HCT116 (cell line): ENCODE results near the gene MPV17L. TPM values are rescaled to one million over a fixed set of nuclear protein-coding genes. Genes with fewer than 3 reads are reported as not detected.

Experiments
- ATAC-seq: fragments of 200-7000 bp; cut with Tn5 transposase; 2 replicates; pipeline ENCODE4 v1.9.1; 2020; ENCODE audit warnings: mild to moderate bottlenecking, moderate library complexity
- BruUV-seq: library from RNA; stranded (reverse); fragments of 400-500 nt; replicated peaks from 2 replicates; lab custom pipeline; 2021; lab: Mats Ljungman, UMichigan
- CTCF ChIA-PET: fragments of 300-600 bp; sonication (Branson Sonifier 250); formaldehyde crosslinking; loops from one replicate; lab custom pipeline; 2021; ENCODE audit warnings: antibody characterized with exemption; lab: Charles Lee
- POLR2A ChIA-PET: fragments of 300-600, 350-600 bp; sonication (Branson Sonifier 250); formaldehyde crosslinking; loops from one replicate; lab custom pipeline; 2021; ENCODE audit warnings: antibody characterized with exemption; lab: Charles Lee
- RAD21 ChIA-PET, 2 experiments: fragments of 300-600 bp; sonication (Branson Sonifier 250); formaldehyde crosslinking; loops; one replicate each; lab custom pipeline; 2023; ENCODE audit warnings: low total read pairs in 2 of 2; ENCODE audit not compliant: uncharacterized antibody in 2 of 2, unreplicated experiment in 2 of 2, low non-redundant PET in 1 of 2; lab: Charles Lee
- DNase-seq: peaks from one replicate; pipeline ENCODE4 v3.0.0-alpha.2; 2010; ENCODE audit warnings: low read depth, low spot score
- H2AFZ ChIP-seq: fragments of 200-600 bp; shearing (Covaris generic), sonication (generic); 2 replicates; pipeline ENCODE4 v1.6.1; 2017; ENCODE audit warnings: low read depth, mixed run types, mixed read lengths, antibody characterized with exemption, low read length; ENCODE audit not compliant: poor library complexity, severe bottlenecking
- H3K27ac ChIP-seq: 2 replicates; pipeline ENCODE4 v1.5.1; 2012; ENCODE audit warnings: low read depth, low read length
- H3K27me3 ChIP-seq: fragments of 200-600 bp; sonication (generic); 2 replicates; pipeline ENCODE4 v1.6.1; 2016; ENCODE audit warnings: mixed run types, low read length, mixed read lengths; ENCODE audit not compliant: insufficient read depth
- H3K36me3 ChIP-seq, 2 experiments: fragments of 200-500 bp in 1 of 2; fragments of 200-600 bp in 1 of 2; sonication (Bioruptor generic) in 1 of 2; sonication (generic) in 1 of 2; 2 replicates each; pipeline versions ENCODE4 v1.5.1 to v1.6.1; 2014 to 2016; ENCODE audit warnings: low read length in 2 of 2, inconsistent platforms in 1 of 2, mixed read lengths in 1 of 2, mixed run types in 1 of 2; ENCODE audit not compliant: insufficient read depth in 2 of 2, control insufficient read depth in 1 of 2
- H3K4me1 ChIP-seq, 2 experiments: fragments of 200-600 bp in 1 of 2; sonication (generic) in 1 of 2; 2 replicates each; pipeline versions ENCODE4 v1.5.1 to v1.6.1; 2012 to 2017; ENCODE audit warnings: low read length in 2 of 2, inconsistent platforms in 1 of 2, mild to moderate bottlenecking in 1 of 2, mixed read lengths in 1 of 2, mixed run types in 1 of 2, moderate library complexity in 1 of 2; ENCODE audit not compliant: insufficient read depth in 2 of 2, control insufficient read depth in 1 of 2
- H3K4me2 ChIP-seq: fragments of 200-600 bp; sonication (generic); 2 replicates; pipeline ENCODE4 v1.6.1; 2017; ENCODE audit warnings: mixed run types, low read length, mixed read lengths
- H3K4me3 ChIP-seq, 2 experiments: fragments of 200-600 bp in 1 of 2; sonication (generic) in 1 of 2; replicated peaks in 1 of 2; 2 replicates each; pipeline ENCODE4 v1.5.1; 2011 to 2016; ENCODE audit warnings: low read length in 2 of 2, control low read depth in 1 of 2, low read depth in 1 of 2, mild to moderate bottlenecking in 1 of 2, mixed read lengths in 1 of 2, mixed run types in 1 of 2
- H3K79me2 ChIP-seq: fragments of 200-600 bp; sonication (generic); 2 replicates; pipeline ENCODE4 v1.6.1; 2017; ENCODE audit warnings: mild to moderate bottlenecking, mixed run types, low read length, moderate library complexity, mixed read lengths; ENCODE audit not compliant: insufficient read depth
- H3K9ac ChIP-seq: fragments of 200-600 bp; sonication (generic); 2 replicates; pipeline ENCODE4 v1.6.1; 2016; ENCODE audit warnings: low read length, mixed read lengths
- H3K9me2 ChIP-seq: fragments of 200-600 bp; sonication (generic), shearing (Covaris generic); 2 replicates; pipeline ENCODE4 v1.6.1; 2017; ENCODE audit warnings: mixed run types, mild to moderate bottlenecking, moderate library complexity; ENCODE audit not compliant: insufficient read depth
- H3K9me3 ChIP-seq, 2 experiments: fragments of 200-500 bp in 1 of 2; fragments of 200-600 bp in 1 of 2; sonication (Bioruptor generic) in 1 of 2; sonication (generic) in 1 of 2; 2 replicates each; pipeline ENCODE4 v1.6.1; 2014 to 2017; ENCODE audit warnings: low read length in 2 of 2, mixed read lengths in 2 of 2, inconsistent platforms in 1 of 2, low read depth in 1 of 2, mild to moderate bottlenecking in 1 of 2, mixed run types in 1 of 2, moderate library complexity in 1 of 2; ENCODE audit not compliant: control insufficient read depth in 1 of 2, insufficient read depth in 1 of 2
- H4K20me1 ChIP-seq: fragments of 200-600 bp; sonication (generic), shearing (Covaris generic); 2 replicates; pipeline ENCODE4 v1.6.1; 2017; ENCODE audit warnings: mixed run types, mild to moderate bottlenecking, moderate library complexity; ENCODE audit not compliant: insufficient read depth
- CBX3 ChIP-seq: IDR thresholded peaks from 2 replicates; pipeline ENCODE4 v1.6.1; 2012; ENCODE audit warnings: low read depth
- CEBPB ChIP-seq: IDR thresholded peaks from 2 replicates; pipeline ENCODE4 v1.6.1; 2012; ENCODE audit warnings: low read depth
- EGR1 ChIP-seq: IDR thresholded peaks from 2 replicates; pipeline ENCODE4 v1.6.1; 2012; ENCODE audit warnings: low read depth
- EZH2 ChIP-seq: fragments of 200-600 bp; sonication (generic); IDR thresholded peaks from 2 replicates; pipeline ENCODE4 v1.6.1; 2017; ENCODE audit warnings: antibody characterized with exemption, mixed run types
- EZH2phosphoT487 ChIP-seq: fragments of 200-600 bp; IDR thresholded peaks from 2 replicates; pipeline ENCODE4 v1.6.1; 2018; ENCODE audit warnings: antibody characterized with exemption, borderline replicate concordance
- FOSL1 ChIP-seq: IDR thresholded peaks from 2 replicates; pipeline ENCODE4 v1.6.1; 2012; ENCODE audit warnings: low read depth
- POLR2A ChIP-seq: IDR thresholded peaks from 2 replicates; pipeline ENCODE4 v1.7.0; 2011; ENCODE audit warnings: borderline replicate concordance; ENCODE audit not compliant: insufficient read depth, insufficient read length; ENCODE audit errors: extremely low read depth
- SIN3A ChIP-seq: IDR thresholded peaks from 2 replicates; pipeline ENCODE4 v1.6.1; 2012; ENCODE audit warnings: low read depth
- SP1 ChIP-seq: IDR thresholded peaks from 2 replicates; pipeline ENCODE4 v1.6.1; 2012; ENCODE audit warnings: low read depth
- YY1 ChIP-seq: IDR thresholded peaks from 2 replicates; pipeline ENCODE4 v1.6.1; 2011; ENCODE audit warnings: low read length, low read depth, moderate library complexity, mild to moderate bottlenecking; ENCODE audit not compliant: insufficient replicate concordance; ENCODE audit errors: extremely low read depth
- ZFX ChIP-seq: fragments of 450-650 bp; IDR thresholded peaks from 2 replicates; pipeline ENCODE4 v1.6.1; 2017
- ZNF274 ChIP-seq: fragments of 200-500 bp; sonication (Bioruptor generic); IDR thresholded peaks from 2 replicates; pipeline ENCODE4 v1.6.1; 2014; ENCODE audit warnings: mild to moderate bottlenecking, low read depth, low read length, inconsistent platforms
- intact Hi-C: fragments of 100-400 bp; cut with micrococcal nuclease; formaldehyde crosslinking; loops from 2 replicates; pipeline ENCODE4 v1.10.0; 2022
- total RNA-seq: library from RNA; stranded (reverse); gene quantifications from one replicate; pipeline ENCODE4 v1.2.1, GENCODE V29; 2021; ENCODE audit not compliant: unreplicated experiment
- TF ChIP-seq, protein P1 (sequence below): IDR thresholded peaks from 2 replicates; pipeline ENCODE4 v1.6.1; 2012

MPV17L gene
- total RNA-seq, 1 experiment from 2014 or later: not detected

DNA sequence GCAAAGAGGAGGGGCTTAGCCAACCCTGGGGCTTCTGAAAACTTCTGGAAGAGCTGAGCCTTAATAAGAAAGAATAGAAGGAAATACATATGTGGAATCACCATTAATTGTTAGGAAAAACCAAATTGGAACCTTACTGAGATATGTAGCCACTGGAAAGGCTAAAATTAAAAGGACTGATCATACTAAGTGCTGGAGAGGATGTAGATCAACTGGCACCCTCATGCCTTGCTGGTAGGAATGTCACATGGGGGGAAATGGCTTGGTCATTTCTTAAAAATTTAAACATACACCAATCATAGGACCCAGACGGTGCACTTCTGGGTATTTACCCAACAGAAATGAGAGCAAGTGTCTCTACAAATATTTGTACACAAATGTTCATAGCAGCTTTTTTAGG is 49.9 kb downstream of the MPV17L start:
- no peak overlapping the region for H3K4me3 ChIP-seq
- intact Hi-C loops: no loop called here
- TF ChIP-seq CEBPB (no peak), EGR1 (no peak), SP1 (no peak)
- TF ChIP-seq, all 23 proteins: peak for 0
- Histone ChIP-seq H3K9ac (no peak overlapping the region), H3K27me3 (no peaks in the 10 kb centered on the region), H2AFZ (no peak overlapping the region), H3K36me3 (no peaks in the 10 kb centered on the region; a peak in 1 of 4 replicates), H3K27ac (no peak overlapping the region), H3K4me1 (peaks cover 7 to 9% of the 10 kb centered on the region in 2 experiments), H3K9me2 (no peaks in the 10 kb centered on the region), H3K9me3 (no peaks in the 10 kb centered on the region), H3K79me2 (peaks cover 10% of the 10 kb centered on the region), H3K4me2 (no peak overlapping the region), H4K20me1 (no peaks in the 10 kb centered on the region)
- no peak for DNase-seq
- no TSS peak for BruUV-seq
- RAD21 ChIA-PET: no interaction called here
- no peak for ATAC-seq
- CTCF ChIA-PET: no interaction called here
- POLR2A ChIA-PET: no interaction called here

DNA sequence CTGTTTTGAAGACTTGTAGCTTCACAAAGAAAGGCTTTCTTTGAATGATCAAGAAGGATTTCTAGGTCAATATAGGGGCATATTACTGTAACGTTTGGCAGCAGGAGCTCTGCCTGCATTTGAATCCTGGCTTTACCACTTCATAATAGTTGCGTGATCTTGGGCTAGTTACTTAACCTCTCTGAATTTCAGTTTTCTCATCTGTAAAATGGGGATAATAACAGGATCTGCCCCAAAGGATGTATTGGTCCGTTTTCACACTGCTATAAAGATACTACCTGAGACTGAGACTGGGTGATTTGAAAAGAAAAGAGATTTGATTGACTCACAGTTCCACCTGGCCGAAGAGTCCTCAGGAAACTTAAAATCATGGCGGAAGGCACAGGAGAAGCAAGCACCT is 51.3 kb downstream of the MPV17L start:
- Histone ChIP-seq H3K4me2 (no peak overlapping the region), H3K4me3 (no peak overlapping the region), H3K9ac (no peak overlapping the region), H3K36me3 (no peaks in the 10 kb centered on the region; a peak in 1 of 4 replicates), H4K20me1 (no peaks in the 10 kb centered on the region), H2AFZ (no peak overlapping the region), H3K27ac (no peak overlapping the region), H3K9me3 (no peaks in the 10 kb centered on the region), H3K27me3 (no peaks in the 10 kb centered on the region), H3K79me2 (peaks cover 14% of the 10 kb centered on the region), H3K9me2 (no peaks in the 10 kb centered on the region), H3K4me1 (no peaks in the 10 kb centered on the region)
- POLR2A ChIA-PET: no interaction called here
- CTCF ChIA-PET: no interaction called here
- intact Hi-C loops: no loop called here
- no TSS peak for BruUV-seq
- ATAC-seq: no peak
- TF ChIP-seq CBX3 (no peak), POLR2A (no peak), YY1 (no peak), EZH2 (no peak), FOSL1 (no peak), EZH2phosphoT487 (no peak), SIN3A (no peak), ZNF274 (no peak), ZFX (no peak)
- TF ChIP-seq, protein P1, sequence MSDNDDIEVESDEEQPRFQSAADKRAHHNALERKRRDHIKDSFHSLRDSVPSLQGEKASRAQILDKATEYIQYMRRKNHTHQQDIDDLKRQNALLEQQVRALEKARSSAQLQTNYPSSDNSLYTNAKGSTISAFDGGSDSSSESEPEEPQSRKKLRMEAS: no peak
- RAD21 ChIA-PET: no interaction called here
- no peak for DNase-seq
